Measurements from ENCODE around the gene VWA5B2.

DNA sequence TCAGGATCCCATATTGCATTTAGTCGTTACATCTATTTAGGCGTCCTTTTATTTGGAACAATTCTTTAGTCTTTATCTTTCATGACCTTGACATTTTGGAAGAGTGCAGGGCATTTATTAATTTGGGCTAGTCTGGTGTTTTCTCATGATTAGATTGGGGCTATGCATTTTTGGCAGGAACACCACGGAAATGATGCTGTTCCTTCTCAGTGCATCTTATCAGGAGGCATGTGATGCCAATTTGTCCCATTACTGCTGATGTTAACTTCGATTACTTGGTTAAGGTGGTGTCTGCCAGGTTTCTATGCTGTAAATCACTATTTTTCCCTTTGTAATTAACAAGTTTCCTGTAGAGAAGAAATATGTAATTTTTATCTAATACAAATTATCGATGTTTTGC, 18.1 kb upstream of the VWA5B2 start:
- TF ChIP-seq, protein P1, sequence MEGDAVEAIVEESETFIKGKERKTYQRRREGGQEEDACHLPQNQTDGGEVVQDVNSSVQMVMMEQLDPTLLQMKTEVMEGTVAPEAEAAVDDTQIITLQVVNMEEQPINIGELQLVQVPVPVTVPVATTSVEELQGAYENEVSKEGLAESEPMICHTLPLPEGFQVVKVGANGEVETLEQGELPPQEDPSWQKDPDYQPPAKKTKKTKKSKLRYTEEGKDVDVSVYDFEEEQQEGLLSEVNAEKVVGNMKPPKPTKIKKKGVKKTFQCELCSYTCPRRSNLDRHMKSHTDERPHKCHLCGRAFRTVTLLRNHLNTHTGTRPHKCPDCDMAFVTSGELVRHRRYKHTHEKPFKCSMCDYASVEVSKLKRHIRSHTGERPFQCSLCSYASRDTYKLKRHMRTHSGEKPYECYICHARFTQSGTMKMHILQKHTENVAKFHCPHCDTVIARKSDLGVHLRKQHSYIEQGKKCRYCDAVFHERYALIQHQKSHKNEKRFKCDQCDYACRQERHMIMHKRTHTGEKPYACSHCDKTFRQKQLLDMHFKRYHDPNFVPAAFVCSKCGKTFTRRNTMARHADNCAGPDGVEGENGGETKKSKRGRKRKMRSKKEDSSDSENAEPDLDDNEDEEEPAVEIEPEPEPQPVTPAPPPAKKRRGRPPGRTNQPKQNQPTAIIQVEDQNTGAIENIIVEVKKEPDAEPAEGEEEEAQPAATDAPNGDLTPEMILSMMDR (IDR thresholded peaks at IDR 0.05; ENCODE audit: borderline replicate concordance, extremely low read depth, low read length, poor library complexity, severe bottlenecking), result no peak
- no peak for TF ChIP-seq EZH2 (IDR thresholded peaks at IDR 0.05; ENCODE audit: borderline replicate concordance, low read depth, low read length, severe bottlenecking)
